MM.1S (cell line): ENCODE measurements around the gene OTC.

Source experiments
- CTCF ChIP-seq: fragments of 300-600 bp; sonication (generic); IDR thresholded peaks from 2 replicates; pipeline ENCODE4 v1.5.1; 2016; ENCODE audit warnings: antibody characterized with exemption, low read length, mixed read lengths
- EZH2 ChIP-seq: fragments of 300-600 bp; sonication (generic); optimal IDR thresholded peaks from 2 replicates; pipeline ENCODE3; 2017; ENCODE audit warnings: low read depth, mild to moderate bottlenecking, antibody characterized with exemption, low read length, mixed read lengths

- no peak for TF ChIP-seq EZH2
- TF ChIP-seq CTCF: no peak
Observed at GRCh38 chrX:38431525-38431924, 79.1 kb downstream of the OTC start.
